ENCODE data around the gene TMEM212. TPM values are rescaled to one million over a fixed set of nuclear protein-coding genes. Genes with fewer than 3 reads are reported as not detected.

The TMEM212 gene
- total and polyA plus RNA-seq, 2 experiments from 2014 or later = not detected

GRCh38 chr3:171831936-171832335 is 11.2 kb upstream of the TMEM212 start:
- Histone ChIP-seq H3K27ac (no peak overlapping the region), H3K27me3 (no peaks in the 10 kb centered on the region), H3K4me3 (no peak overlapping the region)

GRCh38 chr3:171832989-171833388 is 10.2 kb upstream of the TMEM212 start:
- no peak overlapping the region for H3K27ac ChIP-seq
- peaks cover 28% of the 10 kb centered on the region for H3K4me1 ChIP-seq (ENCODE audit: low read depth)
- no peak for DNase-seq (ENCODE audit: low read depth in 1 of 2, low spot score in 1 of 2)
- no peak overlapping the region for H3K4me3 ChIP-seq
- no peak for TF ChIP-seq CTCF (IDR thresholded peaks at IDR 0.05; ENCODE audit: low read depth, low read length)
- no peaks in the 10 kb centered on the region for H3K27me3 ChIP-seq
- no peaks in the 10 kb centered on the region for H3K9me3 ChIP-seq (ENCODE audit: low read depth)
- H3K36me3 ChIP-seq = no peaks in the 10 kb centered on the region

More at GRCh38 chr3:171831936-171832335, 11.2 kb upstream of the TMEM212 start:
- DNase-seq (ENCODE audit: low read depth in 1 of 2, low spot score in 1 of 2) = no peak
- H3K4me1 ChIP-seq (ENCODE audit: low read depth) = peaks cover 27% of the 10 kb centered on the region
- no peaks in the 10 kb centered on the region for H3K36me3 ChIP-seq
- TF ChIP-seq CTCF (IDR thresholded peaks at IDR 0.05; ENCODE audit: low read depth, low read length) = no peak
- no peaks in the 10 kb centered on the region for H3K9me3 ChIP-seq (ENCODE audit: low read depth)

DNA sequence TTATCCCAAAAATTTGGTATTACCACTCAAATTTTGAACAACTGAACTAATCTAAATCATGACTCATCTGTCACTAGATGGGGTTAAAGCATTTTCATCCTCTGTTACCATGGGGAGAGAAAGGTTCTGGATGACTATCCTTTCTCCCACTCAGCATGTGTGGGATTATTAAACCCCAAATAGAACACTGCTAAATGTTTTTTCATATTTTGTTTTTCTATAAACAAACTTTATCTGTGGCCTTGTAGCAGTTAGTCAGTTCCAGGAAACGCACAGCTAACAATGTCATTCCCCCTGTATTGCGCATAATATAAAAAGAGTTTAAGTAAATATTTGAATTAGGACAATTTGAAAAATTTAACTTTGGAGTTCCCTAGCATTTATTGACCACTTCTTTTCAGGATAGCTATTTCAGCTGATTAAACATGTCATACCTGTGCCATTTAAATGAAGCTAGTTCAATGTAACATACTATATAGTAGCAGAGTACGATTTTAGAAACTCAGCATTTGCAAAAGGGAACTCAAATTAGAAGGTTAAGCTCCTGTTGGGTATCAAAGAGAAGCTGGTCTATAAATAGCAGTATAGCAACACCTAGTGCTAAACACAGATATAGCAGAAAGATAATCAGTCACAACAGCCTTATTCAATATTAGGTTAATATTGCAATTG is 9.2 kb upstream of the TMEM212 start:
- H3K9me3 ChIP-seq (ENCODE audit: low read depth) = no peaks in the 10 kb centered on the region
- peak; percentile 37 for TF ChIP-seq CTCF (IDR thresholded peaks at IDR 0.05; ENCODE audit: low read depth, low read length)
- no peaks in the 10 kb centered on the region for H3K36me3 ChIP-seq
- H3K4me1 ChIP-seq (ENCODE audit: low read depth) = peaks cover 37% of the 10 kb centered on the region
- no peak overlapping the region for H3K4me3 ChIP-seq
- DNase-seq (ENCODE audit: low read depth in 1 of 2, low spot score in 1 of 2) = peak in 1 of 2 donors; percentile 66
- H3K27me3 ChIP-seq = no peaks in the 10 kb centered on the region
- H3K27ac ChIP-seq = peak overlapping the region; percentile 66

DNA sequence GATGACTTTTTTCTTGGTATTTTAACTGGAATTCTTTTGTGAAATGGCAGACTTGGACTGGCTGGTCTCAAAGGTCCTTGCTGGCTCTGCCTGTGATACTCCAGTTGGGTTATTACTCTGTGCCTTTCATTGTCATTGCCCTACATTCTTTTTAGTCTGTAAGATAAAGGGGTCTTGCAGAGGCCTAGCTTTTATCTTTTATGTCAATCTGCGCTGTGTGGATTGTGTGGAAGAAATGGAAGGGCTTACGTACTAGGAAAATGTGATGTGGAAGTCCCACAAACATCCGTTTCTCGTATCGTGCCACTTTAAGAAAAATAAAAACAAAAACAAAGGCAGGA is 8.7 kb upstream of the TMEM212 start:
- no peak for DNase-seq (ENCODE audit: low read depth in 1 of 2, low spot score in 1 of 2)
- Histone ChIP-seq H3K4me1 (ENCODE audit: low read depth) (peaks cover 37% of the 10 kb centered on the region), H3K9me3 (ENCODE audit: low read depth) (no peaks in the 10 kb centered on the region), H3K4me3 (no peak overlapping the region), H3K36me3 (no peaks in the 10 kb centered on the region), H3K27me3 (no peaks in the 10 kb centered on the region), H3K27ac (peak overlapping the region; percentile 66)
- no peak for TF ChIP-seq CTCF (IDR thresholded peaks at IDR 0.05; ENCODE audit: low read depth, low read length)

- Histone ChIP-seq H3K27ac (peak overlapping the region; percentile 66), H3K4me3 (no peak overlapping the region), H3K27me3 (no peaks in the 10 kb centered on the region), H3K9me3 (ENCODE audit: low read depth) (no peaks in the 10 kb centered on the region), H3K36me3 (no peaks in the 10 kb centered on the region), H3K4me1 (ENCODE audit: low read depth) (peaks cover 39% of the 10 kb centered on the region)
- no peak for DNase-seq (ENCODE audit: low read depth in 1 of 2, low spot score in 1 of 2)
- no peak for TF ChIP-seq CTCF (IDR thresholded peaks at IDR 0.05; ENCODE audit: low read depth, low read length)
Measured at GRCh38 chr3:171835116-171835515, 8.0 kb upstream of the TMEM212 start.

Data from cardiac muscle cell (in vitro differentiated cells and primary cell).